Heart right ventricle (tissue), 16 donors: ENCODE measurements around the gene RBM4B. TPM values are rescaled to one million over a fixed set of nuclear protein-coding genes. Genes with fewer than 3 reads are reported as not detected.

Experiments used
- ATAC-seq, 8 donors: fragments of 200-7000 bp; cut with Tn5 transposase; one replicate each; pipeline ENCODE4 v1.9.1; 2020; ENCODE audit warnings: mild to moderate bottlenecking in 8 of 8, moderate library complexity in 8 of 8, moderate number of reproducible peaks in 1 of 8
- DNase-seq, 2 donors: peaks; one replicate each; pipeline ENCODE4 v3.0.0-alpha.2; 2020
- H3K27ac ChIP-seq, 10 donors: fragments of 200-600 bp; sonication (generic) in 2 of 10; one replicate each; pipeline versions ENCODE4 v1.5.0 to v1.8.0; 2020 to 2022; ENCODE audit warnings: mild to moderate bottlenecking in 3 of 10
- H3K27me3 ChIP-seq, 7 donors: fragments of 200-600 bp; one replicate each; pipeline ENCODE4 v1.8.0; 2021 to 2022; ENCODE audit warnings: mild to moderate bottlenecking in 2 of 7
- H3K36me3 ChIP-seq, 9 donors: fragments of 200-600 bp; sonication (generic) in 1 of 9; one replicate each; pipeline versions ENCODE4 v1.5.0 to v1.8.0; 2020 to 2022; ENCODE audit warnings: mild to moderate bottlenecking in 2 of 9
- H3K4me1 ChIP-seq, 9 donors: fragments of 200-600 bp; sonication (generic) in 1 of 9; one replicate each; pipeline versions ENCODE4 v1.5.0 to v1.8.0; 2020 to 2022; ENCODE audit warnings: mild to moderate bottlenecking in 4 of 9
- H3K4me3 ChIP-seq, 10 donors: fragments of 200-600 bp; sonication (generic) in 2 of 10; one replicate each; pipeline versions ENCODE4 v1.5.0 to v1.8.0; 2020 to 2022; ENCODE audit warnings: mild to moderate bottlenecking in 7 of 10, moderate library complexity in 2 of 10
- H3K9me3 ChIP-seq, 11 donors: fragments of 200-600 bp in 10 of 11; sonication (generic) in 2 of 11; one replicate each; pipeline versions ENCODE4 v1.5.0 to v1.8.0; 2013 to 2022; ENCODE audit warnings: mild to moderate bottlenecking in 2 of 11, control low read depth in 1 of 11, moderate library complexity in 1 of 11
- WGBS, 2 donors: extraction: QIAGEN DNeasy Blood & Tissue Kit; methylation state at CpG; one replicate each; pipeline ENCODE4 v1.1.7; 2013; ENCODE audit warnings: inconsistent platforms in 1 of 2; 5-methylcytosine and 5-hydroxymethylcytosine counted together
- intact Hi-C, 10 donors: fragments of 100-400 bp; cut with DNase I; formaldehyde crosslinking; loops; one replicate each; pipeline versions ENCODE4 v1.11.1 to v1.14.2; 2022
- polyA plus RNA-seq, 2 donors: library from polyadenylated mRNA; stranded (reverse); fragments of 200-250 nt; gene quantifications; one replicate each; pipeline ENCODE4 v1.2.3, GENCODE V29; 2013
- total RNA-seq, 10 donors: library from RNA; stranded (reverse); fragmentation: NEBNext Ultra II Directional in 3 of 10; extraction: Animal tissue kit (Norgen Biotek cat#: 25700) in 3 of 10; gene quantifications; one replicate each; pipeline versions ENCODE4 v1.2.1 to v1.2.4, GENCODE V29; 2021 to 2023
- TF ChIP-seq, protein P1 (sequence below), 9 donors: fragments of 200-600 bp; sonication (generic) in 2 of 9; IDR thresholded peaks; one replicate each; pipeline versions ENCODE4 v1.5.0 to v1.8.0; 2021 to 2022; ENCODE audit warnings: antibody characterized with exemption in 9 of 9, mild to moderate bottlenecking in 5 of 9, moderate library complexity in 1 of 9
- donor health status: Arrhythmogenic right ventricular cardiomyopathy.
- donor health status: ischemic (EF 13 %, LVEDD 7.1; RV severe dilation, severe dysfunction).
- donor health status: healthy with polysubstance abuse.
- donor health status: DM: no; HTN: yes; CAD: no.
- donor health status: DM: no; HTN: no; CAD: no.
- donor health status: ischemic (EF 25% LVEDD 6.9; RV normal size, moderate dysfunction).
- donor health status: ischemic (EF 25% LVEDD 5.7; RV mildly dilated, moderate dysfunction).
- donor health status: healthy.
- donor health status: DM: yes; HTN: yes; CAD: no.
- donor health status: Ischemic cardiomyopathy.
- donor health status: ischemic (EF 35%, LVEDD 5.7; RV mildly dilated, moderate dysfunction).
- donor health status: nonischemic (EF 11% LVEDD 7.7; RV severe dilation, severe dysfunction).
- donor health status: DM: yes; HTN: yes; CAD: no.
- donor health status: PGD.
- donor health status: ischemic (EF 29% LVEDD 5.4; RV normal size, mild dysfunction).
- donor health status: nonischemic (EF 23%, LVEDD 6.1; RV moderate dilation, normal function).

The RBM4B gene
- total and polyA plus RNA-seq, 12 donors = 5.7 to 12.6 (median 9.0) TPM

DNA sequence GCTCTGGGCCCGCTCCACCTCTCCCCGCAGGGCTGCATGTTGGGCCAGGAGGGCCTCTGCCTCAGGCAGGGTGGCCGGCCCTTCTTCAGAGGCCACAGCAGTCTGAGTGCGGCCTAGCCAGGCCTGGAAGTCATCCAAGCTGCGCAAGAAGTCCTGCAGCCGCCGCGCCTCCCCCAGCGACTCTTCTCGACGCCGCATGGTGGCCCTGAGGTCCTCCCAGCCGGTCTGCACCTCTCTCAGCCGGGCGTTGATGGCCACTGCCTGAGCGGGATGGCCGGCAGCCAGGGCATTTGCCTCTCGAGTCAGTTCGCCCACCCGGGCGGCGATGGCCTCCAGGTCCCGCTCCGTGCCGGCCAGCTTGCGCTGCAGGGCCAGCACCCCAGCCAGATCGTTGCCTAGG is 23.1 kb upstream of the RBM4B start:
- peak in 1 of 8 donors; percentile 38 for ATAC-seq
- Histone ChIP-seq H3K27ac (no peak overlapping the region), H3K9me3 (peaks cover 0 to 18% (median 0%) of the 10 kb centered on the region in 11 donors), H3K36me3 (no peaks in the 10 kb centered on the region), H3K27me3 (peaks cover 0 to 2% (median 0%) of the 10 kb centered on the region in 7 donors), H3K4me1 (no peaks in the 10 kb centered on the region), H3K4me3 (no peak overlapping the region)
- intact Hi-C loops = no loop called here
- TF ChIP-seq, protein P1, sequence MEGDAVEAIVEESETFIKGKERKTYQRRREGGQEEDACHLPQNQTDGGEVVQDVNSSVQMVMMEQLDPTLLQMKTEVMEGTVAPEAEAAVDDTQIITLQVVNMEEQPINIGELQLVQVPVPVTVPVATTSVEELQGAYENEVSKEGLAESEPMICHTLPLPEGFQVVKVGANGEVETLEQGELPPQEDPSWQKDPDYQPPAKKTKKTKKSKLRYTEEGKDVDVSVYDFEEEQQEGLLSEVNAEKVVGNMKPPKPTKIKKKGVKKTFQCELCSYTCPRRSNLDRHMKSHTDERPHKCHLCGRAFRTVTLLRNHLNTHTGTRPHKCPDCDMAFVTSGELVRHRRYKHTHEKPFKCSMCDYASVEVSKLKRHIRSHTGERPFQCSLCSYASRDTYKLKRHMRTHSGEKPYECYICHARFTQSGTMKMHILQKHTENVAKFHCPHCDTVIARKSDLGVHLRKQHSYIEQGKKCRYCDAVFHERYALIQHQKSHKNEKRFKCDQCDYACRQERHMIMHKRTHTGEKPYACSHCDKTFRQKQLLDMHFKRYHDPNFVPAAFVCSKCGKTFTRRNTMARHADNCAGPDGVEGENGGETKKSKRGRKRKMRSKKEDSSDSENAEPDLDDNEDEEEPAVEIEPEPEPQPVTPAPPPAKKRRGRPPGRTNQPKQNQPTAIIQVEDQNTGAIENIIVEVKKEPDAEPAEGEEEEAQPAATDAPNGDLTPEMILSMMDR (IDR thresholded peaks at IDR 0.05) = no peak
- 97% methylated on average over 27 of the region's 27 CpGs for WGBS, 2 donors
- no peak for DNase-seq

DNA sequence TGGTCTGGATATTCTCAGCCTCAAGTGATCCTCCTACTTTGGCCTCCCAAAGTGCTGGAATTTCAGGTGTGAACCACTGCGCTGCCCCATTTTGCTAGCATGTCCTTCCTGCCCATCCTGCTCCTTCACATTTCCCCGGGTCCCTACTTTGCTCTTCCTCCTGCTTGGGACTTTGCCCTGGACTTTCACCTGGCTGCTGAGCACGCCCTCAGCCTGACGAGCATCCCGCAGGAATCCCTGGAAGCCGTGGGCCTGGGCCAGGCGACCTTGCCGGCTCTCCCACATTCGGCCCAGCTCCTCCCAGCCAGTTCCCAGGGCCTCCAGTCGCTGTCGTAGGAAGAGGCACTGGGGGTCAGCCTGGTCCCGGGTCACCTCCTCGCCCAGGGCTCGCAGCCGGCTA is 22.6 kb upstream of the RBM4B start:
- DNase-seq (no peak), ATAC-seq (no peak)
- Histone ChIP-seq H3K27ac (no peak overlapping the region), H3K4me3 (no peak overlapping the region), H3K36me3 (no peaks in the 10 kb centered on the region), H3K9me3 (peaks cover 0 to 18% (median 0%) of the 10 kb centered on the region in 11 donors), H3K27me3 (peaks cover 0 to 2% (median 0%) of the 10 kb centered on the region in 7 donors), H3K4me1 (no peaks in the 10 kb centered on the region)
- WGBS, 2 donors = 95 to 98% methylated on average over 15 of the region's 15 CpGs
- TF ChIP-seq, protein P1 (IDR thresholded peaks at IDR 0.05) = no peak
- intact Hi-C loops = no loop called here

DNA sequence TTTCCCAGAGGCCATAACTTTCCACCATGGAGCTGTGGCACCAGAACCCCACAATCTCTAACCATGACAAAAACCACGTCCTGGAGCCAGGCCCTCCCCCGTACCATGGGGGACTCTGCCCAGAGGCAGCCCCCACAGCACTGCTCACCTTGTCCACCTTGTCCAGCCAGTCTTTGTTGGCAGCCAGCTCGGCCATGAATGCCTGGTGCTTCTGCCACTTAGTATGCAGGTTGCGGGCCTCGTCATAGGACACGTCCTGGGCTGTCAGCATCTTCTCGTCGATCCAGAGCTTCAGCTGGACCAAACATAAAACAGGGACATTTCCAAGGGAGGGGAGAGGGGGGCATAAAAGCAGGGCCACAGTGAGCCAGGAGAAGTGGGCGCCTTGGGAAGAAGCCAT is 20.8 kb upstream of the RBM4B start:
- 81 to 83% methylated on average over 9 of the region's 9 CpGs for WGBS, 2 donors
- no peak for DNase-seq

DNA sequence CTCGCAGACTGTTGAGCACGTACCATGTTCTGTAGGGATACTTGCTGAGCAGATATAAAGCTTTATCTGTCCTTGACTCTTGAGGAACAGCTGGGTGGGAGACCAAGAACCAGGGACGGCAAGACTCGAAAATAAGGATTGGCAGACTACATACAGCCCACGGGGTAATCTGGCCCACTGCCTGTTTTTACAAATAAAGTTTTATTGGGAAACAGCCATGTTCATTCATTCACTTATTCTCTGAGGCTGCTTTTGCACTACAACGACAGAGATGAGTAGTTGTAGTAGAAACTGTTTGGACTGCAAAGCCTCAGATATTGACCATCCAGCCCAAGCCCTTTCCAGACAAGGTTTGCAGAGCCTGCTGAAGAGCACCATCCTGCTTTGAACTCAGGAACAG is 20.3 kb upstream of the RBM4B start:
- H3K4me1 ChIP-seq = peaks cover 0 to 8% (median 5%) of the 10 kb centered on the region in 9 donors
- ATAC-seq = no peak
- H3K27me3 ChIP-seq = peaks cover 0 to 2% (median 0%) of the 10 kb centered on the region in 7 donors
- H3K27ac ChIP-seq = no peak overlapping the region
- no peaks in the 10 kb centered on the region for H3K36me3 ChIP-seq
- TF ChIP-seq, protein P1 (IDR thresholded peaks at IDR 0.05) = no peak
- 91 to 92% methylated on average over 6 of the region's 6 CpGs for WGBS, 2 donors
- H3K4me3 ChIP-seq = no peak overlapping the region
- H3K9me3 ChIP-seq = peaks cover 0 to 18% (median 0%) of the 10 kb centered on the region in 11 donors
- no peak for DNase-seq
- intact Hi-C loops = loop anchor here in 1 of 10 donors (5.0 kb wide), 1 partner anchor 134 kb away; no protein-coding TSS in a partner anchor

More for the DNA sequence above, 20.8 kb upstream of the RBM4B start:
- peaks cover 0 to 2% (median 0%) of the 10 kb centered on the region in 7 donors for H3K27me3 ChIP-seq
- H3K4me3 ChIP-seq = no peak overlapping the region
- peaks cover 0 to 18% (median 0%) of the 10 kb centered on the region in 11 donors for H3K9me3 ChIP-seq
- H3K4me1 ChIP-seq = peaks cover 0 to 8% (median 5%) of the 10 kb centered on the region in 9 donors
- TF ChIP-seq, protein P1 (IDR thresholded peaks at IDR 0.05) = no peak
- no peak for ATAC-seq
- intact Hi-C loops = loop anchor here in 1 of 10 donors (5.0 kb wide), 1 partner anchor 134 kb away; no protein-coding TSS in a partner anchor
- no peak overlapping the region for H3K27ac ChIP-seq
- H3K36me3 ChIP-seq = no peaks in the 10 kb centered on the region
